Aorta (tissue), 5 donors: ENCODE results near the gene DCUN1D3. TPM values are rescaled to one million over a fixed set of nuclear protein-coding genes. Genes with fewer than 3 reads are reported as not detected.

Experiments used
- ATAC-seq: fragments of 200-7000 bp; cut with Tn5 transposase; one replicate; pipeline ENCODE4 v1.9.1; 2022; ENCODE audit warnings: moderate library complexity; ENCODE audit not compliant: low FRiP score
- DNase-seq, 2 donors: peaks; one replicate each; pipeline ENCODE4 v3.0.0-alpha.2; 2020
- H3K27ac ChIP-seq, 2 donors: one replicate each; pipeline ENCODE4 v1.5.1; 2013; ENCODE audit warnings: low read length in 2 of 2, mild to moderate bottlenecking in 2 of 2, moderate library complexity in 2 of 2, control low read depth in 1 of 2, inconsistent platforms in 1 of 2, low read depth in 1 of 2
- H3K27me3 ChIP-seq, 2 donors: one replicate each; pipeline ENCODE4 v1.6.1; 2013; ENCODE audit warnings: control low read depth in 1 of 2, low read length in 1 of 2, mild to moderate bottlenecking in 1 of 2, moderate library complexity in 1 of 2; ENCODE audit not compliant: insufficient read depth in 2 of 2, control insufficient read depth in 1 of 2
- H3K36me3 ChIP-seq, 2 donors: one replicate each; pipeline ENCODE4 v1.6.1; 2013; ENCODE audit warnings: control low read depth in 1 of 2, low read length in 1 of 2, mild to moderate bottlenecking in 1 of 2; ENCODE audit not compliant: insufficient read depth in 2 of 2, control insufficient read depth in 1 of 2
- H3K4me1 ChIP-seq, 2 donors: one replicate each; pipeline ENCODE4 v1.6.1; 2013; ENCODE audit warnings: low read length in 2 of 2, control low read depth in 1 of 2, mild to moderate bottlenecking in 1 of 2, moderate library complexity in 1 of 2; ENCODE audit not compliant: insufficient read depth in 2 of 2, control insufficient read depth in 1 of 2
- H3K4me3 ChIP-seq, 2 donors: one replicate each; pipeline ENCODE4 v1.5.1; 2013; ENCODE audit warnings: low read length in 2 of 2, control low read depth in 1 of 2, mild to moderate bottlenecking in 1 of 2
- H3K9me3 ChIP-seq: one replicate; pipeline ENCODE4 v1.6.1; 2013; ENCODE audit warnings: mild to moderate bottlenecking, low read length; ENCODE audit not compliant: control insufficient read depth
- WGBS, 2 donors: extraction: QIAGEN DNeasy Blood & Tissue Kit; methylation state at CpG; one replicate each; pipeline ENCODE4 v1.1.7; 2013; 5-methylcytosine and 5-hydroxymethylcytosine counted together
- intact Hi-C, 2 donors: fragments of 100-400 bp; cut with DNase I; formaldehyde crosslinking; loops; one replicate each; pipeline versions ENCODE4 v1.14.2 to v1.15.0; 2022
- polyA plus RNA-seq, 2 donors: library from polyadenylated mRNA; stranded (reverse); fragments of 200-250 nt; gene quantifications; one replicate each; pipeline ENCODE4 v1.2.3, GENCODE V29; 2013
- total RNA-seq, 2 donors: library from RNA; stranded (reverse); fragmentation: NEBNext Ultra II Directional; extraction: Animal tissue kit (Norgen Biotek cat#: 25700); gene quantifications; one replicate each; pipeline ENCODE4 v1.2.1, GENCODE V29; 2021
- donor health status: healthy with polysubstance abuse.
- donor health status: Bipolar disorder and iron deficiency.
- donor health status: DM: no; HTN: no; CAD: no.
- donor health status: DM: no; HTN: no; CAD: no.
- donor health status: DM: yes; HTN: yes; CAD: no.

Gene DCUN1D3
- total and polyA plus RNA-seq, 4 donors: 3.9 to 54.5 (median 16.8) TPM

DNA sequence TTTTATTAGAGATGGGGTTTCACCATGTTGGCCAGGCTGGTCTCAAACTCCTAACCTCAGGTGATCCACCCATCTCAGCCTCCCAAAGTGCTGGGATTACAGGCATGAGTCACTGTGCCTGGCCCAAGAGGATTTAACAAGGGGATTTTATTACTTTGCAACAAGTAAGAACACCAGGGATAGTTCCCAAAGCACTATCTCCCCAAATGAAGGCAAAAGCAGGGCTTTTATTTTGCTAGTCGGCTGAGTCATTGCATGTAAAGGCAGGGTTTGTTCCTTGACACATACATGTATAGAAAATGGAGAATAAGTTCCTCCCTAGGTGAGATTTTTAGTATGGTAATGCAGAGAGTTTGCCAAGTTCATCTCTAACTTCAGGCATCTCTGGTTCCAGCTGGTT lies 69.8 kb downstream of the DCUN1D3 start:
- Histone ChIP-seq H3K27ac (no peak overlapping the region), H3K9me3 (no peaks in the 10 kb centered on the region), H3K36me3 (no peaks in the 10 kb centered on the region), H3K4me1 (no peaks in the 10 kb centered on the region), H3K27me3 (no peaks in the 10 kb centered on the region), H3K4me3 (no peak overlapping the region)
- ATAC-seq (no peak), DNase-seq (no peak)
- 92 to 95% methylated on average over 1 of the region's 1 CpG for WGBS, 2 donors
- intact Hi-C loops: no loop called here

DNA sequence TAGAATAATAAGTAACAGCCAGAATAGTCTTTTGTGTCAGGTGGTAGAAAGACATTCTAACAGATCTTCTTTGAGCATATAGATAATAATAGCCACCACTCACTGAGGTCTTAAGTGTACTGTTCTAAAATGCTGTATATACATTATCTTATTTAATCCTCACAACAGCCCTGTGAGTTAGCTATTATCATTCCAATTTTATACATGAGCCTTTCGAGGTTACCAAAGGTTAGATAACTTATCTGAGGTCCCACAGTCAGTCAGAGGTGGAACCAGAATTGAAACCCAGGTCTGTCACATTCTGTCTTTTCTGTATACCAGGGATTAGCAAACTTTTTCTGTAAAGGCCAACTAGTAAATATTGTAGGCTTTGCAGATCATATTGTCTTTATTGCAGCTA lies 70.6 kb downstream of the DCUN1D3 start:
- WGBS, 2 donors: 97 to 98% methylated on average over 1 of the region's 1 CpG
- Histone ChIP-seq H3K27me3 (no peaks in the 10 kb centered on the region), H3K36me3 (no peaks in the 10 kb centered on the region), H3K4me3 (no peak overlapping the region), H3K27ac (no peak overlapping the region), H3K9me3 (no peaks in the 10 kb centered on the region), H3K4me1 (no peaks in the 10 kb centered on the region)
- intact Hi-C loops: no loop called here
- ATAC-seq (no peak), DNase-seq (no peak)

DNA sequence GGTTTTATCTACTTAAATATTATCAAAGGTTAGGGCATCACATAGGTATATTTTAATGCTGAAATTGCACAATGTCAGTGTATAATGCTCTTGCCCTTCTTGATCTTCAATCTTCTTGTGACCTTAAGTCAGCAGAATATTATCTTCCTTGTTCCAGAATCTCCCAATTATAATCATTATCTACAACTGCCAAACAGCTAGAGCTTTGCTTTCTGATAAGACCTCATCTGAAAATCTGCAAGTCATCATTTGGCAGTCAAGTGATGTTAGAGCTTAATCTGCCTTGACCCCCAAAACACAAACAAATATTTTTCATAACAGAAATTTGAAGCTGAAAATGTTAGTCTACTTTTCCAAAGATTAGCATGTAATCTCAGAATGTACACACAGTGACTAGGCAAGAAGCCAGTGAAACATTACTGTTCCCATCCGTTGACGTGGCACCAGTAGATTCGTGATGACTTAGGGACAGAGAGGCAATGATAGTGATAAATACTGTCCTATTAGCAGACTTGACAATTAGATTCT lies 74.1 kb downstream of the DCUN1D3 start:
- DNase-seq (no peak), ATAC-seq (no peak)
- Histone ChIP-seq H3K9me3 (no peaks in the 10 kb centered on the region), H3K27ac (no peak overlapping the region), H3K4me3 (no peak overlapping the region), H3K4me1 (no peaks in the 10 kb centered on the region), H3K36me3 (no peaks in the 10 kb centered on the region), H3K27me3 (no peaks in the 10 kb centered on the region)
- intact Hi-C loops: no loop called here
- WGBS, 2 donors: 58 to 61% methylated on average over 3 of the region's 3 CpGs

DNA sequence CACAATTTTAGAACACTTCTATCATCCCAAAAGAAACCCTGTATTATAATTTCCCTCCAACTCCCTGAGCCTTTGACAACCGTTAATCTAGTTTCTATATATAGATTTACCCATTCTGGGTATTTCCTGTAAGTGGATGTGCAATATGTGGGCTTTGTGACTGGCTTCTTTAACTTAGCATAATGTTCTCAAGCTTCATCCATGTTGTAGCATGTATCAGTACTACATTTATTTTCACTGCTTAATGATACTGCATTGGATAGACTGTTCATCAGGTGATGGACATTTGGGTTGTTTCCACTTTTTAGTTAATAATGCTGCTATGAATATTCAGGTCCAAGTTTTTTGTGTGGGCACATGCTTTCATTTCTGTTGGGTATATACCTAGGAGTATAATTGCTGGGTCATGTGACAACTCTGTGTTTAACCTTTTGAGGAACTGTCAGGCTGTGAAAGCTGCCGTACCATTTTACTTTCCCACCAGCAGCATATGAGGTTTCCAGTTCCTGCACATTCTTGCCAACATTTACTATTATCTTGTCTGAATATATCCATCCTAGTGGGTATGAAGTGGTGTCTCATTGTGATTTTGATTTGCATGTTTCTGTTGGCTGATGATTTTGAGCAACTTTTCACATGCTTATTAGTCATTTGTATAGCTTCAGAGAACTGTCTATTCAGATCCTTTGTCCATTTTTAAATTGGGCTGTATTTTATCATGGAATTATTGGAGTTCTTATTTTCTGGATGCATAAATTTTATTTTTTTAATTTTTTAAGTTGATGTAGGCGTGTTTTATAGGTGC lies 77.4 kb downstream of the DCUN1D3 start:
- ATAC-seq (no peak), DNase-seq (no peak)
- WGBS, 2 donors: 65 to 66% methylated on average over 3 of the region's 3 CpGs
- Histone ChIP-seq H3K4me1 (no peaks in the 10 kb centered on the region), H3K27me3 (no peaks in the 10 kb centered on the region), H3K4me3 (no peak overlapping the region), H3K27ac (no peak overlapping the region), H3K36me3 (no peaks in the 10 kb centered on the region), H3K9me3 (no peaks in the 10 kb centered on the region)
- intact Hi-C loops: no loop called here

- Histone ChIP-seq H3K9me3 (no peaks in the 10 kb centered on the region), H3K4me1 (no peaks in the 10 kb centered on the region), H3K4me3 (no peak overlapping the region), H3K27ac (no peak overlapping the region), H3K36me3 (no peaks in the 10 kb centered on the region), H3K27me3 (no peaks in the 10 kb centered on the region)
- intact Hi-C loops: no loop called here
- ATAC-seq (no peak), DNase-seq (no peak)
- WGBS, 2 donors: 85 to 88% methylated on average over 4 of the region's 4 CpGs
Observed at GRCh38 chr16:20821682-20822081, 78.5 kb downstream of the DCUN1D3 start.

DNA sequence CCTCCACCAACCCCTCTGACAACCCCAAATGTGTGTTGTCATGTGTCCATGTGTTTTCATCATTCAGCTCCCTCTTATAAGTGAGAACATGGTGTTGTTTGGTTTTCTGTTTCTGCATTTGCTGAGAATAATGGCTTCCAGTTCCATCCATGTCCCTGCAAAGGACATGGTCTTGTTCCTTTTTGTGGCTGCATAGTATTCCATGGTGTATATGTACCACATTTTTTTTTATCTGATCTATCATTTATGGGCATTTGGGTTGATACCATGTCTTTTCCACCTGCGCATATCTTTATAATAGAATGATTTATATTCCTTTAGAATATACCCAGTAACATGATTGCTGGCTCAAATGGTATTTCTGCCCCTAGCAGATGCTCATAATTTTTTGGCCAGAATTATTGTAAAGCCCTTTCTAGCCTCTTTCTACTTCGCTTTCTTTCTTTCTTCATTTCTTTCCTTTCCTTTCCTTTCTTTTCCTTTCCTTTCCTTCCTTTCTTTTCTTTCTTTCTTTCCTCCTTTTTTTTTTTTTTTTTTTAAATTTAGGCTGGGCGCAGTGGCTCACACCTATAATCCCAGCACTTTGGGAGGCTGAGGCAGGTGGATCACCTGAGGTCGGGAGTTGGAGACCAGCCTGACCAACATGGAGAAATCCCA lies 81.1 kb downstream of the DCUN1D3 start:
- Histone ChIP-seq H3K36me3 (no peaks in the 10 kb centered on the region), H3K4me3 (no peak overlapping the region), H3K27ac (no peak overlapping the region), H3K27me3 (no peaks in the 10 kb centered on the region), H3K4me1 (no peaks in the 10 kb centered on the region), H3K9me3 (no peaks in the 10 kb centered on the region)
- intact Hi-C loops: no loop called here
- ATAC-seq (no peak), DNase-seq (no peak)
- 97 to 100% methylated on average over 4 of the region's 4 CpGs for WGBS, 2 donors

DNA sequence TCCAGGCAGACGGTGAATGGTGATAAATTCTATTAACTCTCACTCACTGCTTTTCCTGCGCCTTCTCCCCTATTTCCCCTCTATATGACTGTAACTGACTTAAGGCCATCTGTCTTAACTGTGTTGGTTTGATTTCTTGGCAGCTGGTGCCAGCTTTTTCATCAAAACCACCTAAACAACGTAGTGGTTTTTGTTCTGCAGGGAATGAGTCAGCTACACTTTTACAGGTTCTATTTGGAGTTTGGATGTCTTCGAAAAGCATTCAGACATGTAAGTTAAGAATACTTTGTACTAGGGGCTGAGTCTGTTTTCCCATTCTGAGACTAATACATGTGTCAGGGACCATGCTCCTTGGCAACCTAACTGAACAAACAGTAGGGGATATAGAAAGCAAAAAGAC lies 85.4 kb downstream of the DCUN1D3 start:
- no peak for ATAC-seq
- intact Hi-C loops: no loop called here
- 69 to 75% methylated on average over 4 of the region's 4 CpGs for WGBS, 2 donors

GRCh38 chr16:20812510-20812909 lies 87.6 kb downstream of the DCUN1D3 start:
- DNase-seq: no peak
- no peaks in the 10 kb centered on the region for H3K36me3 ChIP-seq
- WGBS, 2 donors: 68 to 72% methylated on average over 2 of the region's 2 CpGs
- intact Hi-C loops: no loop called here
- H3K27me3 ChIP-seq: no peaks in the 10 kb centered on the region
- H3K4me3 ChIP-seq: no peak overlapping the region
- no peaks in the 10 kb centered on the region for H3K9me3 ChIP-seq
- no peak for ATAC-seq
- H3K4me1 ChIP-seq: no peaks in the 10 kb centered on the region
- H3K27ac ChIP-seq: no peak overlapping the region

More for the DNA sequence above, 85.4 kb downstream of the DCUN1D3 start:
- H3K36me3 ChIP-seq: no peaks in the 10 kb centered on the region
- no peaks in the 10 kb centered on the region for H3K4me1 ChIP-seq
- no peak for DNase-seq
- H3K4me3 ChIP-seq: no peak overlapping the region
- no peaks in the 10 kb centered on the region for H3K27me3 ChIP-seq
- H3K9me3 ChIP-seq: no peaks in the 10 kb centered on the region
- H3K27ac ChIP-seq: no peak overlapping the region
